Kidney tubule cell (primary cell): ENCODE results near the gene HSPBP1.

ENCODE experiments used
- DNase-seq: peaks from one replicate; pipeline ENCODE4 v3.0.0-alpha.2; 2018; ENCODE audit warnings: low spot score

Gene HSPBP1

DNA sequence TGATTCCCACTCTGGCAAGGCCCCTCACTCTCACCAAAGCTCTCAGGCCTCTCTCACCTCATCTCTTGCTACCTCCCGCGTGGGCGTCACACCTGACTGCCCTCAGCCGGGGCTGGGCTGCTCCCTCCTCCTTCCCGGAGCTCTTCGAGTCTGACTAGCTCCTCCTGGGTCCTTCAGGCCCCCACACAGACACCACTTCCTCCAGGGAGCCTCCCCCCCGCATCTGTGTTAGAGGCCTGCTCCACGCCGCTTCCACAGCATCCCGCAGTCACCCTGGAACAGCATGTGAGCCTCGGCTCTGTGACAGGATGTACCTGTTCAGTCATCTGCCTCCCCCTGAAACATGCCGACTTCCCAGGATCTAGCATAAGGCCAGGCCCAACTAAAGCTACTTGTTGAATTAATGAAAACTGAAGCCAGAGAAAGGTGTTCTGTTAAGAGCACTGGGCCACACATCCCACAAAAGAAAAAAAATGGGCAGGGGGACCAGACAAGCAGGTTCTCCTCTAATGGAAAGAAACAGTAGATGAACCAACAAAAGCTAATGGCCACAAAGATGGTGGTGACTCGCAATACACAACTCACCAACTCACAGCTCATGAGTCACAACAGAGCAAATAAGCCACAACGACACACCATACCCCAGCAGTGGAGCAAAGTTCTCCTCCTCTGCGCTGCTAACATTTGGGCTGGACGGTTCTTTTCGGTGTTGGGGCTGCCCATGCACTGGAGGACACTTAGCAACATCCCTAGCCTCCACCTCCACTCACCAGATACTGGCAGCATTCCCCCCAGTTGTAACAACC lies 24.1 kb downstream of the HSPBP1 start:
- peak; percentile 79 for DNase-seq

DNA sequence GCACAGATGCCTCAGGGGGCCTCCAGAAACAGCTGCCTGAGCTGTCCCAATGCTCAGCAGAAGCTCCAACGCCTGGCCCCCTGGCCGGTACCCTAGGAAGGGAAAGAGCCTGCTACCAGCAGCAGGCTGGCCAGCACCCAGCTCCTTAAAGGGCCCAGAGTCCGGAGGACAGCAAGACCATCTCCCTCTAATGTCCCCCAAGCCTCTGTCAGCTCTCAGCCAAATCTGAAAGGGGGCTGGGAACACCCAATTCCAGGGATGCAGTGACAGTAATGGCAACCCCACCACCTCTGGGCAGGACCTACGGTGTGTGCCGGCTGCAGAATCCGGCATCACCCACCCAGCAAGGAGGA lies 25.3 kb downstream of the HSPBP1 start:
- no peak for DNase-seq

DNA sequence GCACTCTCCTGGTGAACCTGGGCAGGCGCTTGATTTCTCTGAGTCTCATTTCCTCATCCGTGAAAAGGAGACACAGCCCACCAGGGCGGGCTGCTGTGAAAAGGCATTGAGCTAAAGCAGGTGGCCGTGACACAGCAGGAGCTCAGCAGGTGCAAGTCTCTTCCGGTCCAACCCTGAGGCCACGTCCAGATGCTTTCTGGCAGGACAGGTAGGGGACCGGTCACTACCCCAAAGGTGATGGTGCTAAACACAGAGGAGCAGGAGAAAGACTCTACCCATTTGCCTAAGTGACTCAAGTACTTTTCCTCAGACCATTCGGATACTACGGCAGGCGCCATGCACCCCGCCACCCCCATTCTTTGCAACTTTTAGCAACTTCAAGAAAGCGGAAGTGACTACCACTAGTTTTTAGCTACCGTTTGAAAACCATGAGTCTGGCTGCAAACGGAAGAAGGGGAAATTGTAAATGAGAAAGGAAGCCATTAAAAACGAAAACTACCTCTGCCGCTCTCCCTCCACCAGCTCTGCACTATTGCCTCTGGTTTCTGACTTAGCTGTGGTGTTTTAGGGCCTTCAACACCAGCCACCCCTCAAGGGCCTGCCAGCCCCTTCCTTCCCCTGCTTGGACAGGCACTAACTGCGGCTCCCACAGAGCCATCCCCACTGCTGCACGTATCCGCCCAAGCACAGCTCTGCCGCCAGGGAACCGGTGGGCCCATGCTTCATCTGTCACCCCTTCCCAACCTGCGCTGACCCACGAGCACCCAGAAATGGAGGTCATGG lies 25.9 kb downstream of the HSPBP1 start:
- DNase-seq: no peak

DNA sequence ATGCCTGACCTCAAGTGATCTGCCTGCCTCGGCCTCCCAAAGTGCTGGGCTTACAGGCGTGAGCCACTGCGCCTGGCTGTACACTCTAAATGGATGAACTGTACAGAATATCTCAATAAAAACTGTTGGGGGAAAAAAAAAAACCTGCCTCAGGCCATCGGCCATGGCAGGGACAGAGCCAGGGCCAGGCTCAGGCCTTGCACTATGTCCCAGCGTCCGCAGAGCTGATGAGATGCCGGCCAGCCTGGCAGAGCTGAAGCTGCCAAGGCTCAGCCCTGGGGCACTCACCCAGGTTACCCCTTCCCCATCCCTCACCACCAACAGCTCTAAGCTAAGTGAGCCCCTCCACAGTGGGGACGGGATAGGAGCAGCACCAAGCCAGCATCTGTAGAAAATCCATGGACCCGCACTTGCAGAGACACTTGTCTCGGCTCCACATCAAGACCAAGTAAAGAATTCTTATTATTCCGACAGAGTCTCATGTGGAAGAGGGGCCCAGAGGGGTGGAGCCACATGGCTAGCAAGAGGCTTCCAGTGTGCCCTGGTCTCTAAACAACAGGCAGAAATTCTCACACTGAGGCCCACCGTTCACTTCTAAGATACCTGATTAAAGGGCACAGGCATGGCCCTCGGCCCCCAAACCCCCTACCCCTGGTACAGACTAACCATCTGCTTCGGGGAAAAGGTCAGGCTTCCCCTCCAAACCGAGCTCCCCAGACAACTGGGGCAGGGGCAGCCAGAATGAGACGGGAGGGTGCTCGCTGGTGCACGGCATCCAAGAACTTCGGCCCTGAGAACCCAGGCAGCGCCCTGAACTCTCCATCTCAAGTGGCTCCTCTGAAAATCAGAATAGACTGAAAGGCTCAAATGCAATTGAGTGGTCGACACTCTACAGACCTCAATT lies 26.9 kb downstream of the HSPBP1 start:
- DNase-seq: no peak

DNA sequence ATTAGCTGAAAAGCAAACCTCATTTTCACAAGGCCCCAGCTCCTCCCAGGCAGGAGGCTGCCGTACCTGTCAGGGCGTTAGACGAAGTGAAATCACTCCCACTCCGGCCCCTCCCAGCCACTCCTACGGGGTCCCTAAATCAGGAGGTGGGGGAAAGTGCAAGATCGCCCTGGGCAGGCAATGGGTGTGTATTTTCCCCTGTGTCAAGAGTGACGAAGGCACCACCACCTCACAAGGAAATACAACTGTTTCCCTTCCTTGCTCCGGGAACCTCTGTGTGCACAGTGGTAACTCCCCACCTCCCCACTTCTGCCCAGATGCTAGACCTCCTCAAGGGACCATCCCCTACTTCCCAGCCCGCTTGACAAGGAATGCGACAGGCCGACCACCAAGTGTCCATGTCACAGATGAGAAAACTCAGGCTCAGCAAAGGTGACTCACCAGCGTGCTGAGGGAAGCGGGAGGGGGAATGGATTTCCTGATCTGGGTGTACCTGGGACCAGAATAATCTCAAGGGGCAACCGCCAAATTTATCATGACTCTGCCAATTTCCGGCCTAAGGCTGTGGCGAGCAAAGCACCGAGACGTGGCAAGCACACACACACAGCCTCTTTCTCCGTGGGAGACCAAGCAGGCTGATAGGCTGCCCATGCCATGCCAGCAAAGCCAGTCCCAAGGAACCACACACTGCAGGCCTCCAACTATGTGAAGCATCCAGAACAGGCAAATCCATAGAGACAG lies 28.4 kb downstream of the HSPBP1 start:
- DNase-seq: peak; percentile 85

DNA sequence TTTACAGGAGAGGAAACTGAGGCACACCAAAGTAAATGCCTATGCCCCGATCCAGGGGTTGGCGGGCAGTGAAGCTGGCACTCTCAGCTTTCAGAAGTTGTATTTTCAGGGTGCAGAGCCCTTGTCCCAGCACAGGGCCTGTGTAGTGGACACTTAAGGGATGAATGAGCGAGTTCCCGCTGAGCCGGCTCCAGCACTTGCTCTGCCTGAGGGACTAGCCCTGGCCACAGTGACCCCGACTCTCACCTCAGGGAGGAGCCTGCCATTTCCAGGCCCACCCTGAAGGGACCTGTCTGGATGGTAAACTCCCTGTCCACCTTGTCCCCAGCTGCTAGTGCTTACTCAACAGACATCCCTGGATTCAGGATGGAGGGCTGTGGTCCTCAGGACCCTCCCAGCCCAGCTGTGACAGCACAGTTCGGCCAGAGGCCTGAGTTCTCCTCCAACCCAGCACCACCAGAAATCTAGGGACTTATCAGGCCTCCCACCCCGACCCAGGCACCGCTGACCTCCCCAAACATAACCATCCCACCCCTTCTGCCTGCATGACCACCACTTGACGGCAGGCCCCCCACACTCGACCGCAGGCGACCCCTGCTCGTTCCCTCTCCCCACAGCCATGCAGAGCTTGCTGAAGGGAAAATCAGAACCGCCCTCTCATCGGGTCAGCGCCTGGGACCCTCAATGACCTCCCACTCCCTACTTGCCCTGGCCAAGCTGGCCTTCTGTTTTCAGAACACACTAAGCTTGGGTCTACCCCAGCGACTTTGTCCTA lies 29.5 kb downstream of the HSPBP1 start:
- DNase-seq: no peak

DNA sequence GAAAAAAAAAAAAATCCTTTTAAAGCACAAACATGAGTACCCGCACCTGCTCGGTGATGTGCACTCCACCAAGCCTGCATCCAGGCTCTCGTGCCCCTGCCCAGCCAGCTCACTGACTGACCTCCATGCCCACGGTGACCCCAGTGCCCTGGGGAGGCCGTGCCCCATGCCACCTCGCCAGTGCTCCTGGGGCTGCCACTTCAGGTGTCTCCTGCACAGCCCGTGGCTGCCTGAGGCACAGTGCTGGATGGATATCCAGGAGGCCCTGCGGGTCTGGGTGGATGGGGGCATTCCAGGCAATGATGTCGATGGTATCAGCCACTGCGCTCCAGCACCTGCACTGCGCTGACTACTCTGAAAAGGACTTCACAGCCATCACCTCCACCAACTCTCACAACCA lies 30.1 kb downstream of the HSPBP1 start:
- DNase-seq: no peak

DNA sequence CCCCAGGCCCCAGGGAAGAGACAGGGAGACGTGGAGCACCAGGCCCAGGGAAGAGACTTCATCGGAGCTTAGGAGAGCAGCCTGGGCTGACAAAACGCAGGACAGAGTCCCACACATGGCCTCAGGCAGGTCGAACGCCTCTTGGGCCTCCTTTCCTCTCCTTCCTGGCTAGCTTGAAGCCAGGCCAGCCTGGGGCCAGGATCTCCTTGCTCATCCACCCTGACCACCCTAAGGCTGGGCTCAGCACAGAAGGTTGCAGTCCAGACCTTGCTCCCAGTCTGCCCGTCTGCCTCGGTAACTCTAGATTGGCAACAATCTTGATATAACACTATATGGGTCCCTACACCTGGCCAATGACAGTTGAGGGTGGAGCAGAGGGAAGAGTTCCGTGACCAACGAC lies 31.2 kb downstream of the HSPBP1 start:
- no peak for DNase-seq

DNA sequence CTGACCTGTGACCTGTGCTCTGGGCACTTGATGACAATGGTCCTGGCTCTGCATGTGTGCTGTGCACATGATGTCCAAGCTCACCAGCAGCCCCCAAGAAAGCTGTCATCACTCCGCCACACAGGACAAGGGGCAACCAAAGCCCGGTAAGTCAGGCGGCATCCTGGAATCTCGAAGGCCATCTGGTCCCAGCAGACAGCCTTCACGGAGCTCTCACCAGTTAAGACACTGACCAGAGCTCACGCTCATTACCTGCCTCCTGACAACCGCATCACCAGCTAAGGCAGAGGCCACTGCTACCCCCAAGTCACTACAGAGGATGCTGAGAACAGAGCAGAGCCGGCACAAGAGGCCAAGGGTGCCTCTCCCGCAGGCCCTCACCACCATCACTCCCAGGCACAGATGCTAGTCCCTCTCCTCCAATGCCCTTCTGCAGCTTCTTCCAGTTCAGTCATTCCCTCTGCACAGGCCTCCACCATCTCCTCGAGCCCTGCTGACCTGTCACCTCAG lies 31.7 kb downstream of the HSPBP1 start:
- DNase-seq: no peak

DNA sequence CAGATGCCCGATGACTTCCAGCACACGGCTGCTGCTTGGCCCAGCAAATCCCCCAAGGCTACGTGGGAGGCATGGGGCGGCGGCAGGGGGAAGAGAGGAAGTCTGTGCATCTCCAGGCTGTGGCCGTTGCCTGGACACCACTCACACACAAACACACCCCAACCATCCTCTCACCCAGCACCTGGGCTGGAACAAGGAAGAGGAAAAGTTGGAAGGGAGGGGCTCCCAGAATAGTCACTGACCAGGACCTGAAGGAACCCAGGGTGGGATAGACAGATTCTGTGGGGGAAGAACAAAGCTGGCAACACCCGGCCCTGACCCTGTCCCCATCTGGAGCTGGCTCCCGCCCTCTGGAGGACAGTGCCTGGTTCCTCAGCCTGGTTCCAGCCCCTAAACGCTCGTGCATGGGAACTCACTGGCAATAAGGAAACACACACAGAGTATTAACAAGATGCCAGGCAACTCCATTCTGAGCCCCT lies 32.2 kb downstream of the HSPBP1 start:
- peak; percentile 71 for DNase-seq

DNA sequence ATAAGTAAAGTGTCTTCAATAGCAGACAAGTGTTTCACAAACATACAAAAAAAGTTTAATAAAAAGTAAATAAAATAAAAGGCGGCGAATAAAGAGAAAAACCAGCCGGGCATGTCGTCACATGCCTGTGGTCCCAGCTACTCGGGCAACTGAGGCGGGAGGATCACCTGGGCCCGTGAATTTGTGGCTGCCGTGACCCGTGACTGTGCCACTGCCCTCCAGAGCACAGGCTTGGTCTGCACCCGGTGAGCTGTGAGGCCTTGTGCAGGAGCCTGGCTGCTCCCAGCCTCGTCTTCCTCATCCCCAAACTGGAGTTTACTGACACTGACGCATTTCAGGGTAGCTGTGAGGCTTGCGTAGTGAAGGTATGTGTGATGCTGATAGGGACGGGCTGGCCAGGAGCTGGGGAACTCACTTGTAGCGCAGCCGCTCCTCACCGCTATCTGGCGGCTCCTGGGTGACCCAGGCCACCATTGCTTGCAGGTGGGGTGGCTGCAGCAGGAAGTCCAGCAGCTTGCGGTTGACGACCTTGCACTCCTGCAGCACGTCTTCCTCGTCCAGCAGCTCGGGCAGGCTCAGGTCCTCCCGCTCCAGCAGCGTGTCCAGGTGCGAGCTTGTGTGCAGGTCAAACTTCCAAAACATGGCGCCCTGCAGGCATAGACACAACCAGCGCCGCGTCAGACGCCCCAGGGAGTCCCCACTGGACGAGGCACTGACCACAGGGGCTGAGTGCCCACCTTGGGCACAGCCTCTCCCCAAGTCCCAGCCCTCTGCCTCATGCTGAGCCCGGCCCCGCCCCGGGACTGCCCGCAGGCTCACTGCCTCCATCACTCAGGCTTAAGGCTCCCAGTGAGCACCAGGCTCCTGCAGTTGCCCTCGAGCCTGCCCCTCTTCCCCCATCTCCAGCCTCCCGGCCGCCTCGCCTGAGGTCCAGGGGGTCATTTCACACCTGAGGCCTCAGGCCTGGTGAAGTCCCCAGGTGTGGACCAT lies 33.2 kb downstream of the HSPBP1 start:
- DNase-seq: no peak

DNA sequence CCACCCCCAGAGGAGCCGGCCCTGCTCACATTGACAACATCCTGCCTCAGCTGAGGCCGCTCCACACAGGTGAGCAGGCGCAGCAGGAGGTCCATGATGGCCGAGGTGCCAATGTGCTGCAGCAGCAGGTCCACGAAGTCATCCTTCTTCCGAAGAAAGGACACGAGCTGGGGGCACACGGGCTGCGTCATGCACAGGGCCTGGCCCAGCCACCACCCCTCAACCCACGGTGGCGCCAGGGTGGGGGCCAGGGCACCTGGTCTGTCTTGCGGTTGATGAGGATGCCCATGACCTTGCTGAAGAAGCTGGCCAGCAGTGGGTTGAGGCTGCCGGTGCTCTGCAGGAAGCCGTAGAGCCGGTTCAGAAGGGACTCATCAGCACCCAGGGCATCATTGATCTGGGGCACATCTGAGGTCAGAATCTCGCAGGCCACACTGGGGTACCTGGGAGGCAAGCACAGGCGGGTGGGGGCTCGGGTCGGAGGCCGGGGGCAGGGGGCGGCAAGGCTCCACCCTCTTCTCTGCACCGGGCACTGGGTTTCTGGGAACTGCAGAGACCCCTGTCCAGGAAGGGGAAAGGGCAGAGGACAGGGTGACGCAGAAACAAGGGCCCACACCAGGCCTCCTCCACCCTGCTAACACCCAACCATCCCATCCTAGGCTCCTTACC lies 34.5 kb downstream of the HSPBP1 start:
- DNase-seq: no peak

DNA sequence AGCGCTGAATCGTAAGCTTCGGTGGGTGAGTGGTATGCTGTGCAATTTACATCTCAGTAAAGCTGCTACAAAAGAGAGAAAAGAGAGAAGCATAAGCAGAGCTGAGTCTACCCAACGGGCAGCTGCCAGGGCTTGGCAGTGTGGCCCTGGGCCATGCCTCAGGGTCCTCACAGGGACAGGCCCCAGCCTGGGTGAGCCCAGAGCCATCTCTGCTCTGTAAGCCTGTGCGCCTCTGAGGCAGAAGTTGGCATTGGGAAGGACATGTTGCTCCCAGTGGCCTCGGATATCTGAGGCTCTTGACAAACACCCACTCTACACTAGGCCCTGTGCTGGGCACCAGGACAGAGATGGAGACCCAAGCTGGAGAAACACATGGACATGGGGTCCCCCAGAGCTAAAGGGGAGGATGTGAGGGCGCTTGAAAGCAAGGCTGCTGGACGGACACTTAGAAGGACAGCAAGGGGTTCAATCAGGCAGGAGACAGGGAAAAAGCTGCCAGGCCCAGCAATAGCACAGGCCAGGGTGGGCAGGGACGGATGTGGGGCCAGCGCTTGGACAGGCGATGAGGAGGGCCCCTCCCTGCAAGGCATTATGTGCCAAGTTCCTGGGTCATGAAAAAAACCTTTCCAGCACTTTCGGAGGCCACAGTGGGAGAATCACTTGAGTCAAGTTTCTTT lies 35.8 kb downstream of the HSPBP1 start:
- DNase-seq: no peak

DNA sequence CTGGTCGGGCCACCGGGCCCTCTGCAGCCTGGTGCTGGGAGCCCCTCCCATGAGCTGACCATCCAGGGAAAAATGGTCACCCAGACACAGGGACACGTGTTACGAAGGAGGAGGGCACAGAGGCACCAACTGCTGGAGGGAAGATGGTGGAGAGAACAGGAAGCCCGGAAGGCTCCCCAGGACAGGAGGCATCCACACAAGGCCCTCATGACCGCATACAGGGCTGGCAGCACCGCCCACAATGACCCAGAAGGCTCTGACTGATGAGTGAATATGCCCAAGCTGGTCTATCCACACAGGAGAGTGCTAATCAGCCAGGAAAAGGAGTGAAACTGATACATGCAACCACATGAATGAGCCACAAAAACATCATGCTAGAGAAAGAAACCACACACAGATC lies 37.4 kb downstream of the HSPBP1 start:
- DNase-seq: no peak

DNA sequence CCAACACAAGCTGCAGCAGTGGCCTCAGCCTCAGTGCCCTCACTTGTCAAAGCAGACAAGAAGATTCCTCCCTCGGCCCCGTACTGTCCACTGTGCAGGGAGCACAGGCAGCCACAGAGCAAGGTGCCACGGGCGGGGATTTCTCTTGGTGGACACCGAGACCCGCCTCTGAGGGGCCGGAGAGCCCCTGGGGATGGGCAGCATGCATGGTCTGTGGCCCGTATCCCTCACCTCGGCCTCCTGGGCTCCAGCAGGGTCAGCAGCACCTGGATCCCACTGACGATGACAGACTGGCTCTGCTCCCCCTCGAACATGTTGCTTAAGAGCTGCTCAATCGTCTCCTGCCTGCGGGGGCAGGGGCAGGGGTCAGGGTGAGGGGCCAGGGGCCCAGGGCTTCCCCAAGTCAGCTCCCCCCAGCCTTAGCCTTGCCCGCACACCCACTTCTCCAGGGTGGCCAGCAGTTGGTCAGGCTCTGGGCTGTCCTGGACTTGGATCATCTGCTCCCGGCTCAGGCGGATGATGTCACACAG lies 37.9 kb downstream of the HSPBP1 start:
- no peak for DNase-seq

DNA sequence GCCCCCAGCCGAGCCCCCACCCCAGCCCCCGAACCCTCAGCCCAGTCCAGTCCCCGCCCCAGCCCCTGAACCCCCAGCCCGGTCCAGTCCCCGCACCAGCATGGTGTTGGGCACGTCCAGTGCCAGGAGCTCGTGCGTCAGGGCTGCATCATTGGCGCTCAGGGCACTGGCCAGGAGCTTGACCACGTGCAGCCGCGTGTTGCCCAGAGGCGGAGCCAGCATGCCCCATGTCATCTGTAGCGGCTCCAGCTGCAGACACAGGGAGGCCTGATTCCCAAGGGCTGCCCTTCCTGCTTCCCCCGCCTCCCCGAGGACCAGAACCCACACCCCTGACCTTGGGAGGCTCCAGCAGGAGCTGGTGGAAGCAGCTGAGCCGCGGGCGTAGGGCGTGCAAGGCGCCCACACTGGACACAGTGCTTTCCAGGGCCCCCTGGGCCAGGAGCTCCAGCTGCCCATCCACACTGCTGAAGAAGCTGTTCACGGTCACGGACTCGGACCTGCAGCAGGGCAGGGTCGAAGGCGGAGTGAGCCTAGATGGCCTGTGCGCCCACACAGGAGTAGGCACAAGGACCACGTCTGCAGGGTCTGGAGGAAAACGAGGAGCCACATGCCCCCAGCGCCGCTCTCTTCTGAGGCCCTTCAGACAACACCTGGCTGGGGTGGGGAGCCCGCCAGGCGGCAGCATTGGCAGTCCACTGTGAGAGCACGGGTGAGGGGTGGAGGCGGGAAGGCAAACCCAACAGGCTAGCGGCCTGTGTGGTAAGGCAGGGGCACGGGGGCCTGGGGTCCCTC lies 38.6 kb downstream of the HSPBP1 start:
- no peak for DNase-seq

DNA sequence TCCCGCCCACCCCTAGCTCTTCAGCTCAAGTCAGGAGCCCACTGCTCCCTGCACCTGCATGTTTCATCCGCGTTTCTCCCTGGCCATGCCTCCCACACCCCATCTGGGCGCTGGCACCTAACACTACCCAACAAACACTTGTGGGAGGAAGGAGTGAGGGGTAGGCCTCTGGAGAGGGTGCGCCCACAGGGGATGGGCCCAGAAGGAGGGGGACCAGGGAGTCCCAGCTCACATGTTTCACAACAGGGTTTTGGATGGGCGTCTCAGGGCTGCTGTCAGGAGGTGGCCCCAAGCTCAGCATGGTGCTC lies 39.2 kb downstream of the HSPBP1 start:
- DNase-seq: no peak
